Upper lobe of right lung (tissue), 1 donor: ENCODE data around the gene SELENOF. TPM values are rescaled to one million over a fixed set of nuclear protein-coding genes. Genes with fewer than 3 reads are reported as not detected.

ENCODE experiments used
- ATAC-seq: fragments of 200-7000 bp; cut with Tn5 transposase; one replicate; pipeline ENCODE4 v1.9.1; 2020; ENCODE audit warnings: mild to moderate bottlenecking, moderate library complexity
- DNase-seq: peaks from one replicate; pipeline ENCODE4 v3.0.0-alpha.2; 2020
- H3K27ac ChIP-seq: fragments of 200-600 bp; one replicate; pipeline ENCODE4 v1.8.0; 2022
- H3K27me3 ChIP-seq: fragments of 200-600 bp; one replicate; pipeline ENCODE4 v1.8.0; 2022; ENCODE audit warnings: mild to moderate bottlenecking
- H3K36me3 ChIP-seq: fragments of 200-600 bp; one replicate; pipeline ENCODE4 v1.8.0; 2022
- H3K4me1 ChIP-seq: fragments of 200-600 bp; one replicate; pipeline ENCODE4 v1.8.0; 2022
- H3K4me3 ChIP-seq: fragments of 200-600 bp; one replicate; pipeline ENCODE4 v1.8.0; 2022; ENCODE audit warnings: mild to moderate bottlenecking
- H3K9me3 ChIP-seq: fragments of 200-600 bp; one replicate; pipeline ENCODE4 v1.8.0; 2022
- CTCF ChIP-seq: fragments of 200-600 bp; IDR thresholded peaks from one replicate; pipeline ENCODE4 v1.8.0; 2022; ENCODE audit warnings: antibody characterized with exemption
- intact Hi-C: fragments of 100-400 bp; cut with DNase I; formaldehyde crosslinking; loops from one replicate; pipeline ENCODE4 v1.11.0; 2022
- total RNA-seq: library from RNA; stranded (reverse); fragmentation: NEBNext Ultra II Directional; extraction: Animal tissue kit (Norgen Biotek cat#: 25700); gene quantifications from one replicate; pipeline ENCODE4 v1.2.1, GENCODE V29; 2021
- donor health status: DM: no; HTN: yes; CAD: no; lungs with severe emphysema.

The SELENOF gene
- total RNA-seq, 1 donor from 2014 or later, result 197 TPM

GRCh38 chr1:86858524-86859261 lies 55.2 kb downstream of the SELENOF start:
- TF ChIP-seq CTCF, result no peak
- Histone ChIP-seq H3K27ac (no peak overlapping the region), H3K9me3 (no peaks in the 10 kb centered on the region), H3K4me1 (no peaks in the 10 kb centered on the region), H3K36me3 (peaks cover 10% of the 10 kb centered on the region), H3K4me3 (no peak overlapping the region), H3K27me3 (no peaks in the 10 kb centered on the region)
- DNase-seq (no peak), ATAC-seq (no peak)
- intact Hi-C loops, result no loop called here

GRCh38 chr1:86856196-86856595 lies 57.7 kb downstream of the SELENOF start:
- TF ChIP-seq CTCF, result no peak
- H3K36me3 ChIP-seq, result no peaks in the 10 kb centered on the region
- H3K4me1 ChIP-seq, result no peaks in the 10 kb centered on the region
- H3K4me3 ChIP-seq, result no peak overlapping the region
- no peak for ATAC-seq
- H3K9me3 ChIP-seq, result no peaks in the 10 kb centered on the region
- DNase-seq, result no peak
- intact Hi-C loops, result no loop called here
- no peak overlapping the region for H3K27ac ChIP-seq
- no peaks in the 10 kb centered on the region for H3K27me3 ChIP-seq

GRCh38 chr1:86854352-86854751 lies 59.6 kb downstream of the SELENOF start:
- ATAC-seq, result no peak
- no peaks in the 10 kb centered on the region for H3K36me3 ChIP-seq
- no peaks in the 10 kb centered on the region for H3K9me3 ChIP-seq
- intact Hi-C loops, result no loop called here
- H3K27ac ChIP-seq, result no peak overlapping the region
- no peaks in the 10 kb centered on the region for H3K27me3 ChIP-seq
- no peak overlapping the region for H3K4me3 ChIP-seq
- DNase-seq, result no peak
- no peaks in the 10 kb centered on the region for H3K4me1 ChIP-seq
- TF ChIP-seq CTCF, result no peak

- no peaks in the 10 kb centered on the region for H3K36me3 ChIP-seq
- TF ChIP-seq CTCF, result no peak
- intact Hi-C loops, result no loop called here
- ATAC-seq (no peak), DNase-seq (no peak)
- H3K27me3 ChIP-seq, result no peaks in the 10 kb centered on the region
- no peaks in the 10 kb centered on the region for H3K4me1 ChIP-seq
- no peaks in the 10 kb centered on the region for H3K9me3 ChIP-seq
- no peak overlapping the region for H3K4me3 ChIP-seq
- H3K27ac ChIP-seq, result no peak overlapping the region
Measured at GRCh38 chr1:86852782-86853408, 61.0 kb downstream of the SELENOF start.

- H3K27me3 ChIP-seq, result no peaks in the 10 kb centered on the region
- TF ChIP-seq CTCF, result no peak
- ATAC-seq (no peak), DNase-seq (no peak)
- no peaks in the 10 kb centered on the region for H3K36me3 ChIP-seq
- no peak overlapping the region for H3K4me3 ChIP-seq
- H3K4me1 ChIP-seq, result no peaks in the 10 kb centered on the region
- intact Hi-C loops, result no loop called here
- H3K9me3 ChIP-seq, result no peaks in the 10 kb centered on the region
- no peak overlapping the region for H3K27ac ChIP-seq
Measured at GRCh38 chr1:86852289-86852688, 61.6 kb downstream of the SELENOF start.
